Activated CD8-positive, alpha-beta memory T cell treated with anti-CD3 and anti-CD28 coated beads, Interleukin-2, amount 10 ng/mL, durations not matched to agents 7 days and 5 days (primary cell): ENCODE measurements around the gene SIL1. TPM values are rescaled to one million over a fixed set of nuclear protein-coding genes. Genes with fewer than 3 reads are reported as not detected.

ENCODE experiments used
- ATAC-seq: fragments of 150-1000 bp; cut with Tn5 transposase; one replicate; pipeline ENCODE4 v1.10.0; 2021; ENCODE audit warnings: moderate library complexity
- CTCF ChIA-PET: fragments of 350-600 bp; sonication (Branson Sonifier 250); formaldehyde crosslinking; loops from one replicate; lab custom pipeline; 2021; ENCODE audit warnings: antibody characterized with exemption; lab: Charles Lee
- DNase-seq: peaks from one replicate; pipeline ENCODE4 v3.0.0-alpha.2; 2020
- H3K27ac Mint-ChIP-seq: one replicate; pipeline ENCODE4 v1.8.0; 2021; ENCODE audit warnings: mild to moderate bottlenecking, mixed read lengths
- H3K27me3 Mint-ChIP-seq: one replicate; pipeline ENCODE4 v1.8.0; 2021; ENCODE audit warnings: mixed read lengths
- H3K36me3 Mint-ChIP-seq: one replicate; pipeline ENCODE4 v1.8.0; 2021; ENCODE audit warnings: mild to moderate bottlenecking, mixed read lengths
- H3K4me1 Mint-ChIP-seq: one replicate; pipeline ENCODE4 v1.8.0; 2021; ENCODE audit warnings: mixed read lengths
- H3K4me3 Mint-ChIP-seq: one replicate; pipeline ENCODE4 v1.8.0; 2021; ENCODE audit warnings: mild to moderate bottlenecking, moderate library complexity, mixed read lengths
- H3K9me3 Mint-ChIP-seq: one replicate; pipeline ENCODE4 v1.8.0; 2022; ENCODE audit warnings: low read depth, mixed read lengths
- total RNA-seq, 2 experiments: library from RNA; stranded (reverse); gene quantifications; one replicate each; pipeline ENCODE4 v1.2.3, GENCODE V29; 2021

SIL1 gene
- total RNA-seq, 2 experiments from 2014 or later, result 23.9 to 24.5 TPM

DNA sequence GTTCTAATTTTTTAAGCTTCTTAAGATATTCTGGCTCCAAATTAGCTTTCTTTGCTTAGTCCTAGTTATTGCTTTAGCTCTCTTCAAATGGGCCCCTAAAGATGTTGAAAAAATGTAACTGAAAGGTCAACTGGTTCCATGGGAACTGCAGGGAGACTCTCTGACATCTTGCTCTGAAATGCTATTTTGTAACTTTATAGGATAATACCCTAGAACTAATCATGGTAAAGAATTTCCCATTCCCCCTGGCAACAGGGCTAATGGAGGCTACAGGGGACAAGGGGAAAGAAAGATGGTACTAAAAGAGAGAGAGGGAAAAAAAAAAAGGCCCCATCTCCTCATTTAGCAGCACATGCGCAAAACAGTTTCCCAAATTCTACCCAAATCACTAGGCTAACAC lies 39.4 kb downstream of the SIL1 start:
- ATAC-seq (no peak), DNase-seq (no peak)
- H3K9me3 Mint-ChIP-seq, result no peaks in the 10 kb centered on the region
- H3K27ac Mint-ChIP-seq, result no peak overlapping the region
- CTCF ChIA-PET, result no interaction called here
- peaks cover 2% of the 10 kb centered on the region for H3K36me3 Mint-ChIP-seq
- H3K27me3 Mint-ChIP-seq, result no peaks in the 10 kb centered on the region
- no peak overlapping the region for H3K4me3 Mint-ChIP-seq
- H3K4me1 Mint-ChIP-seq, result no peaks in the 10 kb centered on the region

DNA sequence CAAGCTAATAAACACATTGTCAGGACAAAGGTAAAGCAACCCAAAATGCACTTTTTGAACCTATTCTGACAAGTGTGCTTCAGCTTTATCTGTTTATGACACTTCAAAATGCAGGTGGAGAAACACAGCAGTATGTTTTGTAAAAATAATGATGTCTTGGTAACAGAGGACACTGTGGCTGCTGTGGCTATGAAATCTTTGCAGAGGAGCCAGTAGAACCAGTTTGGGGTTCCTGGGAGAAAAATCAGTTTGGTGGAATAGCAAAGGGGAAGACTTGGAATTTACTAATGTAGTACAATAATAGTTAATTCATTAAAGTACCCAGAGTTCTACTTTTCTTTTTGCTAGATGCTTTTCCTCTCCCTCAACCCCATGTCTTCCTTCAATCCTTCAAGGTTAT lies 40.6 kb downstream of the SIL1 start:
- H3K36me3 Mint-ChIP-seq, result peaks cover 2% of the 10 kb centered on the region
- H3K9me3 Mint-ChIP-seq, result no peaks in the 10 kb centered on the region
- H3K27ac Mint-ChIP-seq, result no peak overlapping the region
- no peaks in the 10 kb centered on the region for H3K4me1 Mint-ChIP-seq
- DNase-seq (no peak), ATAC-seq (no peak)
- H3K4me3 Mint-ChIP-seq, result no peak overlapping the region
- H3K27me3 Mint-ChIP-seq, result no peaks in the 10 kb centered on the region
- CTCF ChIA-PET, result no interaction called here

DNA sequence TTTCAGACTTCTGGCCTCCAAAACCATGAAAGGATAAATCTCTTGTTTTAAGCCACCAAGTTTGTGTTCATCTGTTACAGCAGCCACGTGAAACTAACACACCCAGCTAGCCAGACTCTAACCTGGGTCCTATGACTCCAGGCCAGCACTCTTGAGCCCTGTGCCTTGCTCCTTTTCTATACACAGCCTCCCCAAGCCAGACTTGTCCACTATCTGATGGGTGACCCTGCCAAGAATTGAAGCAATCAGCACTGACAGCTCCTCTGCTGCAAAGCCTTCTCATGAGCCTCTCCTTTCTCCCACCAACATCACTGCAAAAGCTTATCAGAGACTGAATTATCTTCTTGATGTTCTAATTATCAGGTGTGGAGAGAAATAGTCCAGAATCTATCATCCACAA lies 41.4 kb downstream of the SIL1 start:
- H3K4me1 Mint-ChIP-seq, result no peaks in the 10 kb centered on the region

DNA sequence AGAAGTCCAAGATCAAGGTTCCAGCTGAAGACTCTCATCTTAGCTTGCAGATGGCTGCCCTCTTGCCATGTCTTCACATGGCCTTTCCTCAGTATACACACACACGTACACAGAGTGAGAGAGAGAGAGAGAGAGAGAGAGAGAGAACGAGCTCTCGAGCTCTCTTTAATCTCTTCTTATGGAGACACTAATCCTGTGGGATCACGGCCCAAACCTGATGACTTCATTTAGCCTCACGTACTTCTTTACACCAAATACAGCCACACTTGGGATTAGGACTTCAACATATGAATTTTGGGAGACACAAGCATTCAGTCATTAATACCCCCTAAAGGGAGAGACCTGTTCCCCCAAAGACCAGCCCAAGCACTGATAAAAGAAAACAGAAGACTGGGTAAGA lies 42.8 kb downstream of the SIL1 start:
- Mint-ChIP-seq H3K4me3 (no peak overlapping the region), H3K27me3 (no peaks in the 10 kb centered on the region), H3K9me3 (no peaks in the 10 kb centered on the region), H3K36me3 (peaks cover 2% of the 10 kb centered on the region), H3K27ac (no peak overlapping the region), H3K4me1 (peaks cover under 1% of the 10 kb centered on the region)
- CTCF ChIA-PET, result no interaction called here
- no peak for DNase-seq
- ATAC-seq, result no peak

More for the DNA sequence above, 41.4 kb downstream of the SIL1 start:
- Mint-ChIP-seq H3K9me3 (no peaks in the 10 kb centered on the region), H3K4me3 (no peak overlapping the region), H3K36me3 (peaks cover 2% of the 10 kb centered on the region), H3K27me3 (no peaks in the 10 kb centered on the region), H3K27ac (no peak overlapping the region)
- CTCF ChIA-PET, result no interaction called here
- ATAC-seq (no peak), DNase-seq (no peak)

DNA sequence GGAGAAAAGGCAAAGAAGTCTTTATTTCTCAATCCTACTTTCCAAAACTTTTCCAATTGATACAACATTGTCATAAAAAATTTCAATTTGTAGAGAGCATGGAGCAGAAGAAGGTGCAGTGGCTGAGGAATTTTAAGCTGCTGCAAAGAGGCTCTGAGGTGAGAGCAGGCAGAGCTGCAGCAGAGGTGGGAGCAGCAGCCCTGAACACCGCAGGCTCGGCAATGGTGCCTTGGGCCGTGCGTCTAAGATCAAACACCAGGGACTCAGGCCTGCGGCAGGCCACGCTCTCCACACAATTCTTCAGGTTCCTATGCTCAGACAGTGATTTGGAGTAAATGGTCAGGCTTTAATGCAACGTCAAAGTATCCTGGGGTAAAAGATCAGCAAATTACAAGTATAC lies 46.3 kb downstream of the SIL1 start:
- H3K9me3 Mint-ChIP-seq, result no peaks in the 10 kb centered on the region
- ATAC-seq (no peak), DNase-seq (no peak)
- H3K27ac Mint-ChIP-seq, result no peak overlapping the region
- CTCF ChIA-PET, result no interaction called here
- peaks cover under 1% of the 10 kb centered on the region for H3K36me3 Mint-ChIP-seq
- H3K27me3 Mint-ChIP-seq, result no peaks in the 10 kb centered on the region
- H3K4me1 Mint-ChIP-seq, result peaks cover 10% of the 10 kb centered on the region
- no peak overlapping the region for H3K4me3 Mint-ChIP-seq

DNA sequence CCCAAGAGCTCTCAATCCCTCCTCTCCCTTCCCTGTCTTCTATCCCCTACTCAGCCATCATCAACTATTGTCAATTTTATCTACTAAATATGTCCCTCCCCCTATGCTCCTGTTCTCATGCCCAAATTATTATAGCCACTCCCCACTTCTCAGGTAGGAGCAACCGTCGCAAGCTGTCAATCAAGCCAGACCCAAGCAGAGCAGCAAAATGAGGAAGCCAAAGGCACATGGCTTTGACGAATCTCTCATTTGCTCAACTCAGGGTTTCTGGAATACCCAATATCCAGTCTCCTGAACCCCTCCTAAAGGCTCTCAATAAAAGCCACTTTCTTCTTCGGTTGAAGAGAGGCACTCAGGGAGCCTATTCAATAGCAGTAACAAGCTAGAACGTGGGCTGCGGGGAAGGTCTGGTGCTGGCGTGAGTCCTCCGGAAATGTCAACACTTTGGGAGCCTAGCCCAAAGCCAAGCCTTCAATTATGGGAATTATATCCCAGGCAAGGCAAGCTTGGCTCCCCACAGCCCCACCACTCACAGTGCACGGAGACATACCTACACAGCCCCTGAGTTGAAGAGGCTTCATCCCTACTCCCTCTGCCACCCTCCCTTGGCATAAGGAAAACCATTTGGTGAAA lies 47.7 kb downstream of the SIL1 start:
- Mint-ChIP-seq H3K4me3 (no peak overlapping the region), H3K9me3 (no peaks in the 10 kb centered on the region), H3K27me3 (no peaks in the 10 kb centered on the region), H3K4me1 (peaks cover 10% of the 10 kb centered on the region), H3K36me3 (no peaks in the 10 kb centered on the region), H3K27ac (no peak overlapping the region)
- CTCF ChIA-PET, result no interaction called here
- ATAC-seq (no peak), DNase-seq (no peak)

DNA sequence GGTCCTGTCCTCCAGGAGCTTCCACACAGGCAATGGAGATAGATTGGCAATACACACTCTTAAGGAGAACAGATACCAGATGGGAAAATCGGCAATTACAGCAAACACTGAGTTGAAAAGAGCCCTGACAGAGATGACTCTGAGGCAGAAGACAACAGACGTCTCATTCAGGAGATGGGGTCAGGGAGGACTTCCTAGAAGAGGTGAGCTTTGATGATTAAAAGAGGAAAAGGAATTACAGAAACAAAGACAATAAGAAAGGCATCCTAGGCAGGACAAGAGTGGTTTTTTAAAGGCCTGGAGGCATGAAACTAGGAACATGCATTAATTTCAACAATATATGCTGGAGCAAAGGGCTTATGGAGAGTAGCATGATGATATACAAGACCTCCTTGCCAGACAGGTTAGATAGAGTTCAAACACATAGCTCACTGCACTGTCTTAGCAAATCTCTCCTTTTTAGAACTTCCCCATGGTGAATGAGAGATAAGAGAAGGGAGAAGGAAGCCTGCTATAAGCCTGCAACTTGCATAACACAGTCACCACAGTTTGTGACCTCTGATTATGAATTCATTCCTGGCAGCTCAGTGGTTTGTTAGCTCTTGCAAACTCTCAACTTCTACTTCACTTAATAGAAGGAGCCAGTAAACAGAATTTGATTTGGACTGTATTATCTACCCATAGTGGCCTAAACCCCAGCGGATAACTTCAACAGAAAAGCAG lies 48.5 kb downstream of the SIL1 start:
- Mint-ChIP-seq H3K4me1 (peaks cover 12% of the 10 kb centered on the region), H3K4me3 (no peak overlapping the region), H3K9me3 (no peaks in the 10 kb centered on the region), H3K36me3 (no peaks in the 10 kb centered on the region), H3K27me3 (no peaks in the 10 kb centered on the region), H3K27ac (no peak overlapping the region)
- DNase-seq, result no peak
- CTCF ChIA-PET, result interaction anchor here (0.9 kb wide), 1 partner anchor 11 kb away, joined by 3 read pairs; no protein-coding TSS in a partner anchor
- no peak for ATAC-seq

DNA sequence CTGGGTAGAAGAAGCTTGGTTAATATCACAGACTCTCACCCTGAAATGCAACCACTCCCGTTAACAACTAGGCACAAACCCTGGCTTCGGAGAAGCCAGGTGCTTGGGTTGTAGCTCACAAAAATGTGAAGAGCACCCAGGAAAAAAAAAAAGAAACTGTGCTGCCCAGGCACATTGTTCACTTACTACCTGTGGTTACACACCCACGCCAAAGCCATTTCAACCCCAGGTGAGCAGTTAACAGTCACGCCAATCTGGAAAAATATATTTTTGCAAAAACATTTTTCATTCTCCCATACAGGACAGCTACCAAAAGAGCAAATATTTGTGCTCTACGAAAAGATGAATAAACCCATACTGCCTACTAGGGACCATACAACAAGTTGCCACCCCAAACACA lies 49.2 kb downstream of the SIL1 start:
- no peak for DNase-seq
- Mint-ChIP-seq H3K27me3 (no peaks in the 10 kb centered on the region), H3K36me3 (no peaks in the 10 kb centered on the region), H3K27ac (no peak overlapping the region), H3K9me3 (no peaks in the 10 kb centered on the region), H3K4me3 (no peak overlapping the region), H3K4me1 (peaks cover 12% of the 10 kb centered on the region)
- ATAC-seq, result no peak
- CTCF ChIA-PET, result interaction anchor here (0.7 to 0.9 kb wide), 2 partner anchors 10 to 11 kb away, joined by 3 read pairs; no protein-coding TSS in a partner anchor

DNA sequence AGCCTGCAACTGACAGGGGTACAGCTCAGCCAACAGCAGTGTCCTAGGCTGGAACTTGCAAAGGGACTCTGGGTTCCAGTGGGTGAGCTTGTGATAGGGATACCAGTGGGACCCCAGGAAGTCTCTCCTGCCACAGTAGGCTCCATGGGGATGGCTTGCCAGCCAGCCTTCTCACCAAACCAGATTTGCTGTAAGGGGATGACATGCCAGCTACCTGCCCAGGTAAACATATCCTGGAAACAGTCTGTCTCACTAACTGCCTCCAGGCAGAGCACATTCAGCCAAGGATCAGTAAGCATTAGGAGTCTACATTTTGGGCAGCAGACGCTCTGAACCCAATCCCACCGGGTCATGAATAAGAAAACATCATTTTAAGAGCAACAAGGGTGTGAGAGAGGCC lies 49.9 kb downstream of the SIL1 start:
- Mint-ChIP-seq H3K27ac (no peak overlapping the region), H3K4me1 (peaks cover 12% of the 10 kb centered on the region), H3K4me3 (no peak overlapping the region), H3K9me3 (no peaks in the 10 kb centered on the region), H3K27me3 (no peaks in the 10 kb centered on the region), H3K36me3 (no peaks in the 10 kb centered on the region)
- CTCF ChIA-PET, result interaction anchor here (0.7 kb wide), 1 partner anchor 10 kb away, joined by 3 read pairs; no protein-coding TSS in a partner anchor
- DNase-seq (no peak), ATAC-seq (no peak)

DNA sequence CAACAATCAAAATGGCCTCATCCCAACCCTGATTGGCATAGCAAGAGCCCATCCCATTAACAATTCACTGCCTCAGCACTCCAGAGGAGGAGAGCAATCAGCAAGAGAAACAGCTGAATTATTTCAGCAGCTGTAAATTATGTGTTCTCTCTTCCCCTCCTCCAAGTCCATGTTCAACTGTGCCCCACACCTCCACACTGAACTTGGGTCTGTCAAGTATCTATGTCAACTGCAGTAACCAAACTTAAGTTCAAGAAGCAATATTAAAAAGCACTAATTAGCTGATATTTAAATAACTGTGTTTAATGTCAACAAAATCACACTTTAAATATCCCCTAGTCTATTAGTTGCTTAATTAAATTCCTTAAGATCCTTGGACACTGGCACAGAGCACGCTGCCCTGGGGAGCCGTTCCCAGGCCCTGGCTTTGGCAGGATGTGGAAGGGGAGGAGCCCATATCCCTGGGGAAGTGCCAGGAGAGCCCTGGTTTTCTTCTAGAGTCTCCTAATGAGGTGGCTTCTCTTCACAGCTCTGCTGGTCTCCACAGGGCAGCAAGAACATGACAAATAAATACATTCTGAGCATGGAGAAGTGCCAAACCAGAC lies 50.6 kb downstream of the SIL1 start:
- no peak overlapping the region for H3K27ac Mint-ChIP-seq

DNA sequence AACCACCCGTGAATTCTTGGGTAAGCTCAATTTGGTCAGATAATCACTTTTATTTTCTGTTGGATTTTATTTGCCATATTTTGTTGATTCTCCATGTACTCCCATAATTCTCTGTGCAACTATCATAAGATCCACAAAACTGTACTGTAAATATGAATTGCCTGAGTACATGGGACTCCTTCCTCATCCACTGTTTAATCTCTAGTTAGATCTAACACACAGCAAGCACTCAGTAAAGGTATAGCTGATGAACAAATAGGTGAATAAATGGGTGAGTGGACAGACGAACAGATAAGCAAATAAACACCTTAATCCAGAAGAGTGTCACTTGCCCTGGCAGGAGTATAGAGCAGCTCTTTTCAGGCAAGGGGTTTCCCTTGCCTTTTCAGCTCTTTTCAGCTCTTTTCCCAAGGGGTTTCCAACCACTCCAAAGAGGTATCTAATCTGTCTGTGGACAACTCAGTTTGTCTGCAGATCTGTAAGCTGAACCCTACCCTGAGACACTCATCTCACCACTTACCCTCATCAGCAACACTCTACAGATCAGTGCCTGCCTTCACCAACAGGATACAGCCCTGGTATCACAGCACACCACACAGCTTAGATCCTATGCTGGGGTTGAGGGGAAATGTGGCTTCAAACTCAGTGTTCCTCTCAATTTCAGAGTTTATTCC lies 51.2 kb downstream of the SIL1 start:
- H3K9me3 Mint-ChIP-seq, result no peaks in the 10 kb centered on the region
- no peak overlapping the region for H3K4me3 Mint-ChIP-seq
- DNase-seq, result no peak
- CTCF ChIA-PET, result no interaction called here
- no peaks in the 10 kb centered on the region for H3K27me3 Mint-ChIP-seq
- no peak overlapping the region for H3K27ac Mint-ChIP-seq
- peak; percentile 65 for ATAC-seq
- H3K4me1 Mint-ChIP-seq, result peaks cover 14% of the 10 kb centered on the region
- no peaks in the 10 kb centered on the region for H3K36me3 Mint-ChIP-seq

More for the DNA sequence above, 50.6 kb downstream of the SIL1 start:
- Mint-ChIP-seq H3K27me3 (no peaks in the 10 kb centered on the region), H3K4me3 (no peak overlapping the region), H3K9me3 (no peaks in the 10 kb centered on the region), H3K36me3 (no peaks in the 10 kb centered on the region), H3K4me1 (peaks cover 12% of the 10 kb centered on the region)
- CTCF ChIA-PET, result no interaction called here
- ATAC-seq, result no peak
- DNase-seq, result no peak

DNA sequence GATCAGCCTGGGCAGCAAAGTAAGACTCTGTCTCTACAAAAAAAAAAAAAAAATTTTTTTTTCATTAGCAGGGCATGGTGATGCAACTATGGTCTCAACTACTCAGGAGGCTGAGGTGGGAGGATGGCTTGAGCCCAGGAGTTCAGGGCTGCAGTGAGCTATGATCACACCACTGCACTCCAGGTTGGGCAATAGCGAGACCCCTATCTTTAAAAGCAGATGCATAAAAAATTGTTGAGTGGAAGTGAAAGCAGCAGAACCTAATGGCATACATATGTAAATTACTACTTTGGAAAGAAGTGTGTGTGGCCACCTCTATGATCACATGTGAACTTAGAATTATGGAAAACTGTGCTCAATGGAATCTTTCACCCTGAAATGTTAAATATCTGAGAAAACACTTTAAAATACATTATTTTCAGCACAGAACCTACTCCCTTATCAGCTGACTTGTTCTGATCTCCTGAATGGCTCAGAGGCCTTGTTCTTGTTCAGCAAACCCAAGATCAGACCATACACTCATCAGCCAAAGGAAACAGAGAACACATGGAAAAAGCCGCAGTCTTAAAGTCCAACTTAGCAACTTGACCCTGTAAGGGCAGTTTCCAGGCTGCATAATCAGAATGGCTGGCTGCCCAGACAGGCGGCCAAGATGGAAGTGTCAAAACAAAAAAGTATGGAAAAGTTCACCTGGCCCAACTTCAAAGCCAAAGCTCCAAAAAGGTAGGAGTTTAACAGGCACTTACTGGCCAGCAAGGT lies 56.5 kb downstream of the SIL1 start:
- Mint-ChIP-seq H3K4me3 (no peak overlapping the region), H3K9me3 (no peaks in the 10 kb centered on the region), H3K36me3 (no peaks in the 10 kb centered on the region), H3K27me3 (no peaks in the 10 kb centered on the region), H3K27ac (no peak overlapping the region), H3K4me1 (peaks cover 4% of the 10 kb centered on the region)
- CTCF ChIA-PET, result interaction anchor here (0.9 to 1.0 kb wide), 2 partner anchors 351 to 646 kb away, joined by 3 to 4 read pairs; no protein-coding TSS in a partner anchor
- no peak for ATAC-seq
- DNase-seq, result no peak

DNA sequence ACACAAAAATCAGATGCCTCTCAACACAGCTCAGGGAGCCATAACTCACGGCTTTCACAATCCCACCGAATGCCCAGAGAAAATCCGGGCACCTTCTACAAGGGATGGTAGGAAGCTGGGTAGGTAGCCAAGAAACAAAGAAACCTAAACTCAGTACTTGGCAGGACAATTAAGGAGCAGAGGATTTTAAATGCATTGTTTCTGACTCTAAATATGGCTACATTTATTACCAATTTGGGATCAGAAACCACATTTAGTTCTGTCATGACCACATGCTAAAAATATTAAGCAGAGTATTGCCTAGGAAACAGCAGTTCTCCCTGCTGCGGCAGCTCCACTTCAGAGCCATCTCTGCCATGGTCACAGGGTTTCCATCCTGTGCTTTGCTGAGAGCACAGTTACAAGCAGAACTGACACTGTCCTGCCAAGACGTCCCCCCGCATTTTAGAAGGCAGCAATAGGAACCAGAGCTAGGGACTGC lies 57.5 kb downstream of the SIL1 start:
- CTCF ChIA-PET, result interaction anchor here (0.9 kb wide), 1 partner anchor 647 kb away, joined by 4 read pairs; no protein-coding TSS in a partner anchor
- H3K27ac Mint-ChIP-seq, result no peak overlapping the region
- no peaks in the 10 kb centered on the region for H3K36me3 Mint-ChIP-seq
- no peaks in the 10 kb centered on the region for H3K27me3 Mint-ChIP-seq
- no peak overlapping the region for H3K4me3 Mint-ChIP-seq
- H3K4me1 Mint-ChIP-seq, result peaks cover 4% of the 10 kb centered on the region
- DNase-seq, result no peak
- no peak for ATAC-seq
- H3K9me3 Mint-ChIP-seq, result no peaks in the 10 kb centered on the region
